Pancreas (tissue), 10 donors: ENCODE results near the gene ASIC2. TPM values are rescaled to one million over a fixed set of nuclear protein-coding genes. Genes with fewer than 3 reads are reported as not detected.

Experiments
- ATAC-seq, 4 donors: fragments of 200-7000 bp; cut with Tn5 transposase; one replicate each; pipeline versions ENCODE4 v1.8.0 to v1.9.1; 2020; ENCODE audit warnings: mild to moderate bottlenecking in 4 of 4, moderate library complexity in 4 of 4
- DNase-seq, 6 donors: peaks; one replicate each; pipeline ENCODE4 v3.0.0-alpha.2; 2020
- FAIRE-seq: peaks from 2 replicates; lab custom pipeline; 2012; peaks lifted over from hg19 to GRCh38; lab: Jason Lieb, UNC
- H3K27ac ChIP-seq, 4 donors: fragments of 200-600 bp; sonication (generic); 1 replicate in 3 of 4; 2 replicates in 1 of 4; pipeline versions ENCODE4 v1.5.0 to v1.8.0; 2020
- H3K27me3 ChIP-seq, 4 donors: fragments of 200-600 bp; one replicate each; pipeline ENCODE4 v1.8.0; 2021
- H3K36me3 ChIP-seq, 3 donors: fragments of 200-600 bp; sonication (generic) in 1 of 3; one replicate each; pipeline versions ENCODE4 v1.5.0 to v1.8.0; 2020 to 2021
- H3K4me1 ChIP-seq, 3 donors: fragments of 200-600 bp; one replicate each; pipeline ENCODE4 v1.8.0; 2021
- H3K4me3 ChIP-seq, 4 donors: fragments of 200-600 bp; sonication (generic) in 2 of 4; one replicate each; pipeline versions ENCODE4 v1.5.0 to v1.8.0; 2020 to 2021
- H3K9me3 ChIP-seq, 4 donors: fragments of 200-600 bp; one replicate each; pipeline ENCODE4 v1.8.0; 2021
- CTCF ChIP-seq, 4 donors: fragments of 200-600 bp; sonication (generic) in 3 of 4; IDR thresholded peaks; one replicate each; pipeline versions ENCODE4 v1.5.0 to v1.8.0; 2021; ENCODE audit warnings: antibody characterized with exemption in 4 of 4
- WGBS, 2 donors: extraction: QIAGEN DNeasy Blood & Tissue Kit; methylation state at CpG; one replicate each; pipeline ENCODE4 v1.1.7; 2013; 5-methylcytosine and 5-hydroxymethylcytosine counted together
- intact Hi-C, 3 donors: fragments of 100-400 bp; cut with DNase I; formaldehyde crosslinking; loops; one replicate each; pipeline versions ENCODE4 v1.11.1 to v1.14.2; 2022
- polyA plus RNA-seq, 2 donors: library from polyadenylated mRNA; stranded (reverse); fragments of 200-250 nt; gene quantifications; one replicate each; pipeline ENCODE4 v1.2.3, GENCODE V29; 2013
- total RNA-seq, 6 donors: library from RNA; stranded (reverse); fragmentation: NEBNext Ultra II Directional in 4 of 6; extraction: Animal tissue kit (Norgen Biotek cat#: 25700) in 4 of 6; gene quantifications; one replicate each; pipeline versions ENCODE4 v1.2.1 to v1.2.4, GENCODE V29; 2021 to 2023
- donor health status: healthy with polysubstance abuse.
- donor health status: DM: no; HTN: no; CAD: no; lungs with moderate emphysema.
- donor health status: DM: no; HTN: no; CAD: no.
- donor health status: control.
- donor health status: control.
- donor health status: Bipolar disorder and iron deficiency.
- donor health status: DM: yes; HTN: yes; CAD: no.
- donor health status: DM: no; HTN: no; CAD: no.
- donor health status: DM: no; HTN: no; CAD: no.
- donor health status: DM: yes; HTN: yes; CAD: no.

ASIC2 gene
- total and polyA plus RNA-seq, 8 donors, result 0.09 to 0.14 (median 0.09) TPM; not detected in 5

GRCh38 chr17:33318241-33318640 is 25.1 kb upstream of the ASIC2 start:
- Histone ChIP-seq H3K27me3 (no peaks in the 10 kb centered on the region), H3K27ac (no peak overlapping the region), H3K4me1 (no peaks in the 10 kb centered on the region), H3K9me3 (no peaks in the 10 kb centered on the region), H3K4me3 (no peak overlapping the region), H3K36me3 (no peaks in the 10 kb centered on the region)
- 26 to 27% methylated on average over 3 of the region's 3 CpGs for WGBS, 2 donors
- no peak for DNase-seq
- TF ChIP-seq CTCF (IDR thresholded peaks at IDR 0.05), result no peak
- FAIRE-seq, result no peak
- intact Hi-C loops, result no loop called here
- ATAC-seq, result no peak

- ATAC-seq, result no peak
- no peak for FAIRE-seq
- H3K9me3 ChIP-seq, result no peaks in the 10 kb centered on the region
- H3K4me1 ChIP-seq, result no peaks in the 10 kb centered on the region
- no peak for TF ChIP-seq CTCF (IDR thresholded peaks at IDR 0.05)
- no peaks in the 10 kb centered on the region for H3K27me3 ChIP-seq
- no peak for DNase-seq
- H3K27ac ChIP-seq, result no peak overlapping the region
- H3K4me3 ChIP-seq, result no peak overlapping the region
- intact Hi-C loops, result no loop called here
- H3K36me3 ChIP-seq, result no peaks in the 10 kb centered on the region
- 74 to 77% methylated on average over 6 of the region's 6 CpGs for WGBS, 2 donors
Observed at GRCh38 chr17:33316746-33317145, 23.7 kb upstream of the ASIC2 start.

GRCh38 chr17:33310296-33310695 is 17.2 kb upstream of the ASIC2 start:
- intact Hi-C loops, result no loop called here
- Histone ChIP-seq H3K9me3 (no peaks in the 10 kb centered on the region), H3K4me3 (no peak overlapping the region), H3K27ac (no peak overlapping the region), H3K27me3 (peaks cover 0 to 8% (median 0%) of the 10 kb centered on the region in 4 donors), H3K4me1 (no peaks in the 10 kb centered on the region), H3K36me3 (no peaks in the 10 kb centered on the region)
- DNase-seq (no peak), FAIRE-seq (no peak), ATAC-seq (no peak)
- 12 to 18% methylated on average over 2 of the region's 2 CpGs for WGBS, 2 donors
- no peak for TF ChIP-seq CTCF (IDR thresholded peaks at IDR 0.05)

GRCh38 chr17:33303254-33303653 is 10.2 kb upstream of the ASIC2 start:
- DNase-seq, result no peak
- Histone ChIP-seq H3K9me3 (no peaks in the 10 kb centered on the region), H3K36me3 (no peaks in the 10 kb centered on the region), H3K4me1 (no peaks in the 10 kb centered on the region), H3K4me3 (no peak overlapping the region), H3K27me3 (peaks cover 0 to 13% (median 1%) of the 10 kb centered on the region in 4 donors), H3K27ac (no peak overlapping the region)
- intact Hi-C loops, result no loop called here
- no peak for TF ChIP-seq CTCF (IDR thresholded peaks at IDR 0.05)
- ATAC-seq, result no peak
- FAIRE-seq, result no peak
- WGBS, 2 donors, result 57 to 66% methylated on average over 5 of the region's 5 CpGs

- Histone ChIP-seq H3K36me3 (no peaks in the 10 kb centered on the region), H3K9me3 (no peaks in the 10 kb centered on the region), H3K4me3 (no peak overlapping the region), H3K27me3 (peaks cover 0 to 13% (median 1%) of the 10 kb centered on the region in 4 donors), H3K4me1 (no peaks in the 10 kb centered on the region), H3K27ac (no peak overlapping the region)
- DNase-seq, result no peak
- TF ChIP-seq CTCF (IDR thresholded peaks at IDR 0.05), result no peak
- FAIRE-seq, result no peak
- intact Hi-C loops, result no loop called here
- ATAC-seq, result no peak
Observed at GRCh38 chr17:33302394-33302793, 9.3 kb upstream of the ASIC2 start.
